AG09319 (cell line): ENCODE data around the gene PLCL2.

Source experiments
- DNase-seq: peaks from one replicate; pipeline ENCODE4 v3.0.0-alpha.2; 2010; ENCODE audit warnings: low read depth; ENCODE audit errors: extremely low read depth
- TF ChIP-seq, protein P1 (sequence below): IDR thresholded peaks from 2 replicates; pipeline ENCODE4 v1.5.1; 2011; ENCODE audit warnings: low read depth, mild to moderate bottlenecking, inconsistent platforms, low read length, moderate library complexity

Gene PLCL2

GRCh38 chr3:16884748-16885592, at the start of gene PLCL2:
PLCL2 (plus strand) TSS chr3:16884955; CDS start chr3:16885040, 85 bp downstream.
- DNase-seq: no peak
- TF ChIP-seq, protein P1, sequence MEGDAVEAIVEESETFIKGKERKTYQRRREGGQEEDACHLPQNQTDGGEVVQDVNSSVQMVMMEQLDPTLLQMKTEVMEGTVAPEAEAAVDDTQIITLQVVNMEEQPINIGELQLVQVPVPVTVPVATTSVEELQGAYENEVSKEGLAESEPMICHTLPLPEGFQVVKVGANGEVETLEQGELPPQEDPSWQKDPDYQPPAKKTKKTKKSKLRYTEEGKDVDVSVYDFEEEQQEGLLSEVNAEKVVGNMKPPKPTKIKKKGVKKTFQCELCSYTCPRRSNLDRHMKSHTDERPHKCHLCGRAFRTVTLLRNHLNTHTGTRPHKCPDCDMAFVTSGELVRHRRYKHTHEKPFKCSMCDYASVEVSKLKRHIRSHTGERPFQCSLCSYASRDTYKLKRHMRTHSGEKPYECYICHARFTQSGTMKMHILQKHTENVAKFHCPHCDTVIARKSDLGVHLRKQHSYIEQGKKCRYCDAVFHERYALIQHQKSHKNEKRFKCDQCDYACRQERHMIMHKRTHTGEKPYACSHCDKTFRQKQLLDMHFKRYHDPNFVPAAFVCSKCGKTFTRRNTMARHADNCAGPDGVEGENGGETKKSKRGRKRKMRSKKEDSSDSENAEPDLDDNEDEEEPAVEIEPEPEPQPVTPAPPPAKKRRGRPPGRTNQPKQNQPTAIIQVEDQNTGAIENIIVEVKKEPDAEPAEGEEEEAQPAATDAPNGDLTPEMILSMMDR: no peak; the same call in 1 of the 2 replicates

DNA sequence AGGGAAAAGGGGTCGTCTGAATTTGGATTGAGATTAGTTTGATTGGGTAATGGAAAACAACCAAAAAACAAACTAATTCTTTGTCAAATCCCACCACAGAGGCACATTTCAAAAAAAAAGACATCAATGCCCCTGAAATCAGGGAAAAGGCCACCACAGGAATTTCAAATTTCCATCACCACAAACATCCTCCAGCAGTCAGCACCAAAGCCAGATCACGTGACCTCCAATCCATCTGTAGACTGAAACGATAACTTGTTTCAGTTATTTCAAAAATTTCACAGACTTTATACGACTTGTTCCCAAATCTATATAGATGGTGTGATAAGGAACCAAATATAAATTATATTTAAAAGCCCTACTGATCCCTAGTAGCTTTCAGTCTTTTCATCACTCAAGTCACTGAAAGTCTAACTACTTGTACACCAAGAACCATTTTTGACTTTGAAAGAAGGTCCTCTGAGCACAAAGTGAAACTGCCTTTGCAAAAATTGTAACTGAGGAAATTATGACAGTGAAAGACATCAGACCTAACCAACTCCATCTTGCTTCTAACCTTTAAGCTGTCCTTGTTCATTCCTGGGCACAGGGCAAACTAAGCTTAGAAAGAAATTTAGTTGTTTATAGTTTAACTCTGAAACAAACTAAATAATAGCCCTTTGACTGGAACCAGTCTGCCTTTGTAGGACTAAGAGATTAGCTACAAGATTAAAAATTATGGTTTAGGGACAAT, 48.1 kb upstream of the PLCL2 start:
- no peak for DNase-seq
- TF ChIP-seq, protein P1: no peak

DNA sequence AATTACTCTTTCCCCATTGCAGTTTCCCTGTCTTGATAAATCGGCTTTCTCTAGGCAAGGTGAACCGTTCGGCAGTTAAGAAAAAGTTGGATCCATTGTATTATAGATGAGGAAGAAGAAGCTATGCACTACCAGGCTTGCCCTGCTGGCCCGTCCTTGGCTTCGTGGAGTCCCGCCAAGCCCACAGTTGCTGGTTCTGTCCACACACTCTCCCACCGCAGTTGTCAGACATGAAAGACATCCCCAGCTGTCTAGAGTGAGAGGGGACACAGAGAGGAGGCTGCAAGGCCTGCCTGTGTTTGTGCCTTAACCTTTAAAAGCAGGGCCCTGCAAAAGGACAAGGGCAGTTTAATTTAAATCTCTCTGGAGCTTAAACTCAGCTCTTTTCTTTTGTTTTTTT, 47.2 kb upstream of the PLCL2 start:
- TF ChIP-seq, protein P1: no peak
- no peak for DNase-seq

DNA sequence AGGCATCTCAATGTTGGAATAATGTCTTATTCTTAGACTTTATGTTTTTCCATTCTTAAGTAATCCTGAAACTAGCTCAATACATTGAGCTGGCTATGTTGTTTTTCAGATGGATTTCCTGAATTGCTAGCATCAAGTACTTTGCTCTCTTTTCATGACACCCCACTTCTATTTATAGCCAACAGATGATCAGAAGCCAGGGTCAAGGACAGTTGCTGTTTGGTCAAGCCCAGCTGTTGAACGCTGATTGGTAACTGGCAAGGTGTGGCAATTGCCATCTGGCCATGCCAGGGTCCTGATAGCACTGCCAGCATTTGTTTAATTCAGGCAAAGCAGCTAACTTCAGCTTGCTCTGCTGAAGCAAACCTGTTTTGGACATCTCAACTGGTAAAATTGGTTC, 46.2 kb upstream of the PLCL2 start:
- TF ChIP-seq, protein P1: no peak
- no peak for DNase-seq

- no peak for DNase-seq
- TF ChIP-seq, protein P1: no peak
Measured at GRCh38 chr3:16839271-16840100, 45.3 kb upstream of the PLCL2 start.

DNA sequence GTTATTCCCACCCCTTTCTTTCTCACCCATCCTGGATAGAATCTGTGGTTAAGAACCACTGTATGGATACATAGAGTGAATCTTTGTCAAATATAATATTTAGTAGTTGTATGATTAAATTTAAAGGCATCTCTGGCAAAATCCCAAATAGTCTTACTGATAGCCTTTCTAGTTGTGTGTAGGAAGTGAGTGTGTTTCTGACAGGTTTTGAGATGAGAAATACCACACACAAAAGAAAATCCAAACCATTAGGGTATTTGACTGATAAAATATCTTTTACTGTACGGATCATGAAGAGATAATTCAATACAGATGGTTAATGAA, 44.7 kb upstream of the PLCL2 start:
- no peak for DNase-seq
- TF ChIP-seq, protein P1: no peak
